ENCODE results near the gene ZNF525. TPM values are rescaled to one million over a fixed set of nuclear protein-coding genes. Genes with fewer than 3 reads are reported as not detected.
A peak's percentile ranks its signal among the peaks of the same experiment; 100 is the strongest.
"Not testable (repeated sequence)": the region's sequence is repeated elsewhere in the genome, so short reads cannot be mapped to it uniquely, and the experiment has no call there.

ZNF525 gene
- polyA plus RNA-seq, 1 experiment = 2.9 TPM

DNA sequence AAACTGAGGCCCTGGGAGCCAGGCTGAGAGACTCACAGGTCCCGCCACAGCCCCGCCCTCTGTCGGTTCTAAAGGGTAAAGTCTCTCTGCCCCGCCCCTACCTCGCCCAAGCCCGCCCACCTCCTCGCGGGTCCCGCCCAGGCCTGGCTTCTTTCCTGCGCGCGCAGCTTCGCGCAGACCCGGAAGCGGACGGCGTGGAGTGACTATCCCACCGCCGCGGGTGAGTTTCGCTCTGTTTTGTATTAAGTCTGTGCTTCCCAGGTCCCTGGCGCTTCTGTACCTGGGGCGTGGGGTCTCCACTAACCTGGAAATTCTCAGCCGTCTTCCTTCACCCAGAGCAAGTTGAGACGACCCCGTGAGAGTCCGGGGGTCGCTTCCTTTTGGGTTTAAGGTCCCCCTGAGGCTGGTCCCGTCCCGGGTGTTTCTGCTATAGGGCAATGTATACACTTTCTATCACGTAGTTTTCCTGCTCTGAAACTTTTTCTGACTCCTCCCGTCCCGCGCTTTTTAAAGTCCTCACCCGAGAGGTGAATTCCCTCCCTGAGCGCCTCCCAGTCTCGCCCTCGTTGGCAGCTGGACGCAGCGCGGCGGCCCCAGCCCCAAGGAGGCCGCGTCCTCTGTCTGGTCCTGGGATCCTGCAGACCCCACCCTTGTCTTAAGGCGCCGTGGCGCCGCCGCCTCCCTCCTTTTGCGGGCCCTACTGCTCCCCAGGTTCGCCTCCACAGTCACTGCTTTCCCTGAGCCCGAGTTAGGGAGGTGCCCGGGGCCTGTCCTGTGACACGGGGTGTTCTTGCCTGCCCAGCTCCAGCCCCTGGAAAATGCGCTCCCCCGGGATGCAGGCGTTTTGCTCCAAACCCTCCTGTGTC, 29.7 kb downstream of the ZNF525 start, which contains the start of gene ZNF765:
Gene ZNF765, plus strand, starts transcription at position 176 of the 866 bp plus-strand sequence. CDS start 2,867 bp downstream, outside the sequence.
- Histone ChIP-seq H3K4me3 (ENCODE audit: low read depth, low read length) (peak within 1 kb of the TSS; percentile 80), H3K27ac (ENCODE audit: low read depth, low read length) (peak within 1 kb of the TSS; percentile 82), H3K9me3 (ENCODE audit: control insufficient read depth, insufficient read depth, low read length) (peaks cover 23% of the 10 kb centered on the region), H3K27me3 (ENCODE audit: control insufficient read depth, insufficient read depth, low read length) (no peaks in the 10 kb centered on the region)
- DNase-seq (ENCODE audit: low read depth, low spot score) = peak; percentile 68
- ChIA-PET CTCF (interaction anchor here (0.6 kb wide), 1 partner anchor 145 kb away, joined by 3 read pairs; no protein-coding TSS in a partner anchor), POLR2A (interaction anchor here (0.5 to 0.9 kb wide), 3 partner anchors 58 to 1054 kb away, joined by 3 read pairs; partner anchors contain the start of gene LENG8)
- TF ChIP-seq, protein P1, sequence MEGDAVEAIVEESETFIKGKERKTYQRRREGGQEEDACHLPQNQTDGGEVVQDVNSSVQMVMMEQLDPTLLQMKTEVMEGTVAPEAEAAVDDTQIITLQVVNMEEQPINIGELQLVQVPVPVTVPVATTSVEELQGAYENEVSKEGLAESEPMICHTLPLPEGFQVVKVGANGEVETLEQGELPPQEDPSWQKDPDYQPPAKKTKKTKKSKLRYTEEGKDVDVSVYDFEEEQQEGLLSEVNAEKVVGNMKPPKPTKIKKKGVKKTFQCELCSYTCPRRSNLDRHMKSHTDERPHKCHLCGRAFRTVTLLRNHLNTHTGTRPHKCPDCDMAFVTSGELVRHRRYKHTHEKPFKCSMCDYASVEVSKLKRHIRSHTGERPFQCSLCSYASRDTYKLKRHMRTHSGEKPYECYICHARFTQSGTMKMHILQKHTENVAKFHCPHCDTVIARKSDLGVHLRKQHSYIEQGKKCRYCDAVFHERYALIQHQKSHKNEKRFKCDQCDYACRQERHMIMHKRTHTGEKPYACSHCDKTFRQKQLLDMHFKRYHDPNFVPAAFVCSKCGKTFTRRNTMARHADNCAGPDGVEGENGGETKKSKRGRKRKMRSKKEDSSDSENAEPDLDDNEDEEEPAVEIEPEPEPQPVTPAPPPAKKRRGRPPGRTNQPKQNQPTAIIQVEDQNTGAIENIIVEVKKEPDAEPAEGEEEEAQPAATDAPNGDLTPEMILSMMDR (IDR thresholded peaks at IDR 0.05; ENCODE audit: low read depth, low read length) = peak; percentile 56

GRCh38 chr19:53395840-53396524, 30.5 kb downstream of the ZNF525 start:
- Histone ChIP-seq H3K4me3 (ENCODE audit: low read depth, low read length) (peak overlapping the region; percentile 80), H3K27ac (ENCODE audit: low read depth, low read length) (peak overlapping the region; percentile 82), H3K9me3 (ENCODE audit: control insufficient read depth, insufficient read depth, low read length) (peaks cover 16% of the 10 kb centered on the region)
- H3K27me3 ChIP-seq (ENCODE audit: control insufficient read depth, insufficient read depth, low read length); DNase-seq (ENCODE audit: low read depth, low spot score); CTCF ChIA-PET: not testable (repeated sequence)
- POLR2A ChIA-PET = interaction anchor here (0.6 kb wide), 1 partner anchor 59 kb away, joined by 7 read pairs; no protein-coding TSS in a partner anchor

- no peaks in the 10 kb centered on the region for H3K27me3 ChIP-seq (ENCODE audit: control insufficient read depth, insufficient read depth, low read length)
- no peak for DNase-seq (ENCODE audit: low read depth, low spot score)
- POLR2A ChIA-PET = interaction anchor here (0.6 kb wide), 2 partner anchors 60 to 61 kb away, joined by 7 to 9 read pairs; no protein-coding TSS in a partner anchor
- H3K4me3 ChIP-seq (ENCODE audit: low read depth, low read length) = 0 out of 2 replicates have a peak overlapping the region, but pooled peaks have one; percentile 80
- H3K27ac ChIP-seq (ENCODE audit: low read depth, low read length) = no peak overlapping the region
- TF ChIP-seq, protein P1 (IDR thresholded peaks at IDR 0.05; ENCODE audit: low read depth, low read length) = no peak
- CTCF ChIA-PET = no interaction called here
- peaks cover 15% of the 10 kb centered on the region for H3K9me3 ChIP-seq (ENCODE audit: control insufficient read depth, insufficient read depth, low read length)
Observed at GRCh38 chr19:53396525-53396868, 31.0 kb downstream of the ZNF525 start.

- DNase-seq (ENCODE audit: low read depth, low spot score); H3K27me3 ChIP-seq (ENCODE audit: control insufficient read depth, insufficient read depth, low read length); POLR2A ChIA-PET; H3K4me3 ChIP-seq (ENCODE audit: low read depth, low read length); H3K27ac ChIP-seq (ENCODE audit: low read depth, low read length); CTCF ChIA-PET: not testable (repeated sequence)
- H3K9me3 ChIP-seq (ENCODE audit: control insufficient read depth, insufficient read depth, low read length) = peaks cover 25% of the 10 kb centered on the region
Observed at GRCh38 chr19:53397918-53398317, 32.4 kb downstream of the ZNF525 start.

DNA sequence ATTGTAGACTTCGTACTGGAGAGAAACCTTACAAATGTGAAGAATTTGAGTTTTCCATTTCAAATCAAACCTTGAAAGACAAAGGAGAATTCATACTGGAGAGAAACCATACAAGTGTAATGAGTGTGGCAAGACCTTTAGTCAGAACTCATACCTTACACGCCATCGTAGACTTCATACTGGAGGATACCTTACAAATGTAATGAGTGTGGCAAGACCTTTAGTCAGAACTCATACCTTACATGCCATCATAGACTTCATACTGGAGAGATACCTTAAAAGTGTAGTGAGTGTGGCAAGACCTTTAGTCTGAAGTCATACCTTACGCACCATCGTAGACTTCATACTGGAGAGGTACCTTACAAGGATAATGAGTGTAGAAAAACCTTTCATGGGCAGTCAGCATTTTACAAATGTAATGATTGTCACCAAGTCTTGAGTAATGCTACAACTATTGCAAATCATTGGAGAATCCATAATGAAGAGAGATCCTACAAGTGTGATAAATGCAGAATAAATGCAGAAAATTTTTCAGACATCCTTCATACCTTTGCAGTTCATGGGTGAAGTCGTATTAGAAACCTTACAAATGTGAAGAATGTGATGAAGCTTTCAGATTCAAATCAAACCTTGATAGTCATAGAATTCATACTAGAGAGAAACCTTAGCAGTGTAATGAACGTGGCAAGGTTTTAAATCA, 44.1 kb downstream of the ZNF525 start:
- POLR2A ChIA-PET = no interaction called here

DNA sequence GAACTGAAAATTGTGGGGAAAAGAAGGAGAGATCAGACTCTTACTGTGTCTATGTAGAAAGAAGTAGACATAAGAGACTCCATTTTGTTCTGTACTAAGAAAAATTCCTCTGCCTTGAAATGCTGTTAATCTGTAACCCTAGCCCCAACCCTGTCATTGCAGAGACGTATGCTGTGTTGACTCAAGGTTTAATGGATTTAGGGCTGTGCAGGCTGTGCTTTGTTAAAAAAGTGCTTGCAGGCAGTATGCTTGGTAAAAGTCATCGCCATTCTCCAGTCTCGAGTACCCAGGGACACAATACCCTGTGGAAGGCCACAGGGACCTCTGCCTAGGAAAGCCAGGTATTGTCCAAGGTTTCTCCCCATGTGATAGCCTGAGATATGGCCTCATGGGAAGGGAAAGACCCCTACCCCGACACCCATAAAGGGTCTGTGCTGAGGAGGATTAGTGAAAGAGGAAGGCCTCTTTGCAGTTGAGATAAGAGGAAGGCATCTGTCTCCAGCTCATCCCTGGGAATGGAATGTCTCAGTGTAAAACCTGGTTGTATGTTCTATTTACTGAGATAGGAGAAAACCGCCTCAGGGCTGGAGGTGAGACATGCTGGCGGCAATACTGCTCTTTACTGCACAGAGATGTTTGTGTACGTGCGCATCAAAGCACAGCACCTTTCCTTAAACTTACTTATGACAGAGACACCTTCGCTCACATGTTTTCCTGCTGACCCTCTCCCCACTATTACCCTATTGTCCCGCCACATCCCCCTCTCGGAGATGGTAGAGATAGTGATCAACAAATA, 55.2 kb downstream of the ZNF525 start:
- DNase-seq (ENCODE audit: low read depth, low spot score); H3K27ac ChIP-seq (ENCODE audit: low read depth, low read length); H3K4me3 ChIP-seq (ENCODE audit: low read depth, low read length); POLR2A ChIA-PET; H3K27me3 ChIP-seq (ENCODE audit: control insufficient read depth, insufficient read depth, low read length): not testable (repeated sequence)
- H3K9me3 ChIP-seq (ENCODE audit: control insufficient read depth, insufficient read depth, low read length) = peaks cover 19% of the 10 kb centered on the region
- CTCF ChIA-PET = interaction anchor here (0.6 kb wide), 1 partner anchor 1537 kb away, joined by 7 read pairs; no protein-coding TSS in a partner anchor

More for the DNA sequence above, 44.1 kb downstream of the ZNF525 start:
- Histone ChIP-seq H3K9me3 (ENCODE audit: control insufficient read depth, insufficient read depth, low read length) (peaks cover 33% of the 10 kb centered on the region), H3K27ac (ENCODE audit: low read depth, low read length) (no peak overlapping the region), H3K27me3 (ENCODE audit: control insufficient read depth, insufficient read depth, low read length) (no peaks in the 10 kb centered on the region), H3K4me3 (ENCODE audit: low read depth, low read length) (no peak overlapping the region)
- CTCF ChIA-PET = no interaction called here
- TF ChIP-seq, protein P1 (IDR thresholded peaks at IDR 0.05; ENCODE audit: low read depth, low read length) = no peak
- no peak for DNase-seq (ENCODE audit: low read depth, low spot score)

Data from AG04450 (cell line).